B cell (primary cell): Measurements from ENCODE around the gene CD177. TPM values are rescaled to one million over a fixed set of nuclear protein-coding genes. Genes with fewer than 3 reads are reported as not detected.
"Not testable (repeated sequence)": the region's sequence is repeated elsewhere in the genome, so short reads cannot be mapped to it uniquely, and the experiment has no call there.

Experiments used
- ATAC-seq: fragments of 200-7000 bp; cut with Tn5 transposase; one replicate; pipeline ENCODE4 v1.10.0; 2021; ENCODE audit warnings: low read depth, mild to moderate bottlenecking, moderate number of reproducible peaks, moderate library complexity
- CTCF ChIA-PET: fragments of 350-600 bp; sonication (Branson Sonifier 250); formaldehyde crosslinking; loops from one replicate; lab custom pipeline; 2021; ENCODE audit warnings: antibody characterized with exemption, inconsistent platforms; lab: Charles Lee
- POLR2A ChIA-PET: fragments of 350-600 bp; sonication (Branson Sonifier 250); formaldehyde crosslinking; loops from one replicate; lab custom pipeline; 2021; ENCODE audit warnings: antibody characterized with exemption; lab: Charles Lee
- DNase-seq: peaks from one replicate; pipeline ENCODE4 v3.0.0; 2013
- H2AFZ ChIP-seq: 2 replicates; pipeline ENCODE4 v1.6.1; 2012; ENCODE audit warnings: mild to moderate bottlenecking, low read depth, low read length; ENCODE audit not compliant: insufficient read depth, poor library complexity, severe bottlenecking
- H3K27ac ChIP-seq, 2 donors: 1 replicate in 1 of 2; 2 replicates in 1 of 2; pipeline ENCODE4 v1.5.1; 2012 to 2013; ENCODE audit warnings: low read length in 2 of 2, mild to moderate bottlenecking in 2 of 2, moderate library complexity in 1 of 2
- H3K27me3 ChIP-seq, 4 experiments: fragments of 200-600 bp in 1 of 4; sonication (generic) in 1 of 4; replicated peaks in 1 of 4; 1 replicate in 2 of 4; 2 replicates in 2 of 4; pipeline versions ENCODE4 v1.6.1 to v1.7.0; 2013 to 2016; ENCODE audit warnings: low read length in 3 of 4, mild to moderate bottlenecking in 2 of 4, mixed read lengths in 1 of 4, moderate library complexity in 1 of 4; ENCODE audit not compliant: insufficient read depth in 4 of 4, control insufficient read depth in 3 of 4; ENCODE audit errors: control extremely low read depth in 1 of 4
- H3K36me3 ChIP-seq, 2 experiments: replicated peaks in 1 of 2; 1 replicate in 1 of 2; 2 replicates in 1 of 2; pipeline versions ENCODE4 v1.6.1 to v1.7.1; 2013; ENCODE audit warnings: low read length in 1 of 2; ENCODE audit not compliant: insufficient read depth in 2 of 2, control insufficient read depth in 1 of 2; ENCODE audit errors: control extremely low read depth in 1 of 2, extremely low read depth in 1 of 2
- H3K4me1 ChIP-seq, 2 donors: fragments of 200-600 bp in 1 of 2; sonication (generic) in 1 of 2; 1 replicate in 1 of 2; 2 replicates in 1 of 2; pipeline versions ENCODE4 v1.5.1 to v1.6.1; 2013 to 2017; ENCODE audit warnings: low read length in 2 of 2; ENCODE audit not compliant: control insufficient read depth in 2 of 2, insufficient read depth in 2 of 2
- H3K4me2 ChIP-seq: replicated peaks from 2 replicates; pipeline ENCODE3; 2012; ENCODE audit warnings: mild to moderate bottlenecking, low read depth, low read length; ENCODE audit not compliant: poor library complexity, severe bottlenecking
- H3K4me3 ChIP-seq, 5 experiments: fragments of 200-600 bp in 1 of 5; sonication (generic) in 1 of 5; 1 replicate in 3 of 5; 2 replicates in 2 of 5; pipeline versions ENCODE4 v1.5.1 to v1.7.0; 2011 to 2016; ENCODE audit warnings: low read length in 4 of 5, mild to moderate bottlenecking in 4 of 5, low read depth in 2 of 5, control low read depth in 1 of 5, moderate library complexity in 1 of 5; ENCODE audit not compliant: insufficient read depth in 1 of 5; ENCODE audit errors: control extremely low read depth in 1 of 5, extremely low read depth in 1 of 5
- H3K79me2 ChIP-seq: fragments of 200-600 bp; sonication (generic); one replicate; pipeline ENCODE4 v1.6.0; 2016; ENCODE audit warnings: low read length; ENCODE audit not compliant: control insufficient read depth, insufficient read depth
- H3K9ac ChIP-seq: fragments of 200-600 bp; sonication (generic); 2 replicates; pipeline ENCODE4 v1.6.1; 2017; ENCODE audit warnings: mild to moderate bottlenecking, low read length, moderate library complexity
- H3K9me3 ChIP-seq, 3 donors: one replicate each; pipeline versions ENCODE4 v1.6.1 to v1.7.1; 2013; ENCODE audit warnings: low read length in 2 of 3; ENCODE audit not compliant: control insufficient read depth in 2 of 3, insufficient read depth in 1 of 3; ENCODE audit errors: control extremely low read depth in 1 of 3
- H4K20me1 ChIP-seq: 2 replicates; pipeline ENCODE4 v1.6.0; 2012; ENCODE audit warnings: mild to moderate bottlenecking, low read length; ENCODE audit not compliant: insufficient read depth, control insufficient read depth, poor library complexity, severe bottlenecking
- H3K27ac Mint-ChIP-seq: one replicate; pipeline ENCODE4 v1.8.0; 2021; ENCODE audit warnings: mixed read lengths
- H3K27me3 Mint-ChIP-seq: one replicate; pipeline ENCODE4 v1.8.0; 2021; ENCODE audit warnings: mixed read lengths
- H3K4me1 Mint-ChIP-seq: one replicate; pipeline ENCODE4 v1.8.0; 2021; ENCODE audit warnings: mixed read lengths
- H3K4me3 Mint-ChIP-seq: one replicate; pipeline ENCODE4 v1.8.0; 2021; ENCODE audit warnings: mixed read lengths
- H3K9me3 Mint-ChIP-seq: one replicate; pipeline ENCODE4 v1.8.0; 2022; ENCODE audit warnings: mixed read lengths; ENCODE audit not compliant: insufficient read depth
- CTCF ChIP-seq: fragments of 200-600 bp; IDR thresholded peaks from one replicate; pipeline ENCODE4 v1.8.0; 2022; ENCODE audit warnings: antibody characterized with exemption, mild to moderate bottlenecking
- EZH2 ChIP-seq: IDR thresholded peaks from 2 replicates; pipeline ENCODE4 v1.6.1; 2012; ENCODE audit warnings: borderline replicate concordance, low read depth, mild to moderate bottlenecking, moderate library complexity, low read length; ENCODE audit not compliant: insufficient read depth, poor library complexity, severe bottlenecking
- WGBS: methylation state at CpG from one replicate; pipeline ENCODE4 v1.1.5; 2013; ENCODE audit warnings: missing lambda C conversion rate; ENCODE audit not compliant: insufficient coverage; 5-methylcytosine and 5-hydroxymethylcytosine counted together
- intact Hi-C: fragments of 100-400 bp; cut with micrococcal nuclease; formaldehyde crosslinking; loops from one replicate; pipeline ENCODE4 v1.10.0; 2022
- polyA plus RNA-seq: library from polyadenylated mRNA; depleted of rRNA; stranded (reverse); fragments of >200 nt; gene quantifications from 2 replicates; pipeline ENCODE4 v1.2.3, GENCODE V29; 2012
- total RNA-seq, 2 donors: library from RNA; stranded (reverse); fragments of 120-200 nt in 1 of 2; gene quantifications; 1 replicate in 1 of 2; 2 replicates in 1 of 2; pipeline versions ENCODE4 v1.2.3 to v1.2.4, GENCODE V29; 2013 to 2022

The CD177 gene
- total and polyA plus RNA-seq, 2 donors (not counting 1 experiment from before 2014, with no cell fraction given) = not detected

GRCh38 chr19:43371909-43372308 is 18.4 kb downstream of the CD177 start:
- POLR2A ChIA-PET = no interaction called here
- Histone ChIP-seq H3K4me1 (no peaks in the 10 kb centered on the region), H3K27ac (no peak overlapping the region), H3K36me3 (no peaks in the 10 kb centered on the region), H2AFZ (no peak overlapping the region), H3K4me2 (no peak overlapping the region), H3K9ac (no peak overlapping the region), H3K27me3 (no peaks in the 10 kb centered on the region), H3K4me3 (no peak overlapping the region), H3K79me2 (no peaks in the 10 kb centered on the region), H4K20me1 (no peaks in the 10 kb centered on the region), H3K9me3 (no peaks in the 10 kb centered on the region)
- no peaks in the 10 kb centered on the region for H3K27me3 Mint-ChIP-seq
- no peaks in the 10 kb centered on the region for H3K9me3 Mint-ChIP-seq
- ATAC-seq = no peak
- intact Hi-C loops = no loop called here
- H3K27ac Mint-ChIP-seq = no peak overlapping the region
- CTCF ChIA-PET = no interaction called here
- no peak overlapping the region for H3K4me3 Mint-ChIP-seq
- no peaks in the 10 kb centered on the region for H3K4me1 Mint-ChIP-seq
- DNase-seq = no peak
- TF ChIP-seq EZH2 (no peak), CTCF (no peak)
- WGBS = no CpG with 5 or more reads among the region's 8 CpGs

- Histone ChIP-seq H3K4me1 (no peaks in the 10 kb centered on the region), H3K79me2 (no peaks in the 10 kb centered on the region), H4K20me1 (no peaks in the 10 kb centered on the region), H3K27ac (no peak overlapping the region), H3K9ac (no peak overlapping the region), H3K4me3 (no peak overlapping the region), H3K4me2 (no peak overlapping the region), H3K27me3 (no peaks in the 10 kb centered on the region), H3K9me3 (no peaks in the 10 kb centered on the region), H3K36me3 (no peaks in the 10 kb centered on the region), H2AFZ (no peak overlapping the region)
- Mint-ChIP-seq H3K27ac (no peak overlapping the region), H3K27me3 (no peaks in the 10 kb centered on the region), H3K4me1 (no peaks in the 10 kb centered on the region), H3K9me3 (no peaks in the 10 kb centered on the region), H3K4me3 (no peak overlapping the region)
- intact Hi-C loops = no loop called here
- TF ChIP-seq EZH2 (no peak), CTCF (no peak)
- WGBS = 85% methylated on average over 5 of the region's 7 CpGs
- ATAC-seq = no peak
- ChIA-PET POLR2A (no interaction called here), CTCF (no interaction called here)
- no peak for DNase-seq
These were observed 19.0 kb downstream of the CD177 start for GRCh38 chr19:43372462-43372861.

DNA sequence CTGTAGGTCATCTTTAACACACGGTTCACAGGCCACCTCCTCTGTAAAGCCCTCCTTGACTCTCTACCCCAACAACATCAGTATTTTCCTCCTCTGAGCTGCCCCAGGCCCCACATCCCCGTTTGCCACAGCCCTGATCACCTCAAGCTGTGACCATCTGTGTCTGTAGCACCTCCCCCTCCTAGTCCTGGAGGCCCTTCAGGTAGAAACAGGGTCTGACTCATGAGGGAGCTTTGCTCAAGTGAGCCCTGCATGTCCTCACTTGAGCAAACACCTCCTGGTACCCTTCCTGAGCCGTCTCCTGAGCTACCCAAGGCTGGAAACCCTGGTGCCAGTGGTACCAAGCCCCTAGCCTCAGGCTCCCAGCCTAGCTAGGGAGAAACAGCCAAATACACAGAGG is 24.1 kb downstream of the CD177 start:
- ATAC-seq, POLR2A ChIA-PET, intact Hi-C loops: not testable (repeated sequence)

More for the DNA sequence above, 24.1 kb downstream of the CD177 start:
- H3K9me3 ChIP-seq, H3K4me2 ChIP-seq, DNase-seq, CTCF ChIA-PET, H3K4me1 Mint-ChIP-seq, H3K27me3 Mint-ChIP-seq, H3K4me1 ChIP-seq, H3K4me3 Mint-ChIP-seq, H3K9me3 Mint-ChIP-seq, H4K20me1 ChIP-seq, H2AFZ ChIP-seq, H3K4me3 ChIP-seq, H3K9ac ChIP-seq, H3K27me3 ChIP-seq, H3K36me3 ChIP-seq, H3K27ac Mint-ChIP-seq, H3K79me2 ChIP-seq, H3K27ac ChIP-seq: not testable (repeated sequence)
- WGBS = no CpG with 5 or more reads among the region's 3 CpGs
